Endothelial cell of umbilical vein (primary cell): ENCODE data around the gene WASF3. TPM values are rescaled to one million over a fixed set of nuclear protein-coding genes. Genes with fewer than 3 reads are reported as not detected.

ENCODE experiments used
- BruUV-seq: library from RNA; stranded (reverse); fragments of 400-500 nt; replicated peaks from 2 replicates; lab custom pipeline; 2021; lab: Mats Ljungman, UMichigan
- CTCF ChIA-PET: fragments of 300-600, 350-600 bp; sonication (Branson Sonifier 250); formaldehyde crosslinking; loops from one replicate; lab custom pipeline; 2021; ENCODE audit warnings: antibody characterized with exemption, inconsistent platforms; lab: Charles Lee
- POLR2A ChIA-PET: fragments of 300-600, 350-600 bp; sonication (Branson Sonifier 250); formaldehyde crosslinking; loops from one replicate; lab custom pipeline; 2021; ENCODE audit warnings: antibody characterized with exemption, inconsistent platforms; lab: Charles Lee
- DNase-seq: peaks from one replicate; pipeline ENCODE4 v3.0.0-alpha.2; 2011; ENCODE audit warnings: low read depth, low spot score
- FAIRE-seq: peaks from 2 replicates; lab custom pipeline; 2011; peaks lifted over from hg19 to GRCh38; lab: Jason Lieb, UNC
- H2AFZ ChIP-seq: 2 replicates; pipeline ENCODE4 v1.6.0; 2012; ENCODE audit warnings: low read depth, low read length, control low read depth, inconsistent platforms
- H3K27ac ChIP-seq: 2 replicates; pipeline ENCODE4 v1.5.1; 2011; ENCODE audit warnings: low read depth, mild to moderate bottlenecking, control low read depth, low read length, moderate library complexity; ENCODE audit not compliant: insufficient read depth
- H3K27me3 ChIP-seq, 2 experiments: 2 replicates each; pipeline versions ENCODE4 v1.6.0 to v1.6.1; 2011; ENCODE audit warnings: low read length in 2 of 2, mixed read lengths in 1 of 2; ENCODE audit not compliant: control insufficient read depth in 2 of 2, insufficient read depth in 2 of 2
- H3K36me3 ChIP-seq, 2 experiments: 2 replicates in 1 of 2; 3 replicates in 1 of 2; pipeline ENCODE4 v1.5.1; 2011; ENCODE audit warnings: low read length in 2 of 2, mild to moderate bottlenecking in 1 of 2, moderate library complexity in 1 of 2; ENCODE audit not compliant: control insufficient read depth in 2 of 2, insufficient read depth in 2 of 2; ENCODE audit errors: extremely low read depth in 1 of 2
- H3K4me1 ChIP-seq: 3 replicates; pipeline ENCODE4 v1.5.1; 2011; ENCODE audit warnings: mild to moderate bottlenecking, low read length; ENCODE audit not compliant: control insufficient read depth, insufficient read depth; ENCODE audit errors: extremely low read depth
- H3K4me2 ChIP-seq: 2 replicates; pipeline ENCODE4 v1.6.1; 2011; ENCODE audit warnings: low read length, control low read depth, mixed read lengths; ENCODE audit not compliant: insufficient read depth
- H3K4me3 ChIP-seq, 3 experiments: fragments of 200-600 bp in 1 of 3; sonication (generic), shearing (Covaris generic) in 1 of 3; replicated peaks in 1 of 3; 2 replicates each; pipeline ENCODE4 v1.5.1; 2011 to 2016; ENCODE audit warnings: control low read depth in 3 of 3, low read length in 3 of 3, mild to moderate bottlenecking in 2 of 3, inconsistent platforms in 1 of 3, low read depth in 1 of 3, moderate library complexity in 1 of 3; ENCODE audit not compliant: insufficient read depth in 1 of 3
- H3K79me2 ChIP-seq: 2 replicates; pipeline ENCODE4 v1.6.0; 2012; ENCODE audit warnings: low read length, inconsistent platforms; ENCODE audit not compliant: control insufficient read depth, insufficient read depth
- H3K9ac ChIP-seq: replicated peaks from 2 replicates; pipeline ENCODE3; 2011; ENCODE audit warnings: low read length, control low read depth; ENCODE audit not compliant: insufficient read depth; ENCODE audit errors: extremely low read depth
- H3K9me1 ChIP-seq: replicated peaks from 3 replicates; pipeline ENCODE4 v1.6.0; 2011; ENCODE audit warnings: mild to moderate bottlenecking, low read length; ENCODE audit not compliant: control insufficient read depth, insufficient read depth; ENCODE audit errors: extremely low read depth
- H3K9me3 ChIP-seq: replicated peaks from 2 replicates; pipeline ENCODE4 v1.5.1; 2012; ENCODE audit warnings: low read length, inconsistent platforms; ENCODE audit not compliant: control insufficient read depth, insufficient read depth
- H4K20me1 ChIP-seq: replicated peaks from 2 replicates; pipeline ENCODE3; 2011; ENCODE audit warnings: mild to moderate bottlenecking, low read length; ENCODE audit not compliant: control insufficient read depth, insufficient read depth; ENCODE audit errors: extremely low read depth
- EZH2 ChIP-seq: IDR thresholded peaks from 2 replicates; pipeline ENCODE4 v1.6.1; 2012; ENCODE audit warnings: borderline replicate concordance, low read depth, mild to moderate bottlenecking, moderate library complexity, low read length, inconsistent platforms; ENCODE audit not compliant: severe bottlenecking
- JUN ChIP-seq: IDR thresholded peaks from 2 replicates; pipeline ENCODE4 v1.6.1; 2011; ENCODE audit warnings: borderline replicate concordance, low read depth; ENCODE audit not compliant: insufficient read length, insufficient read depth
- dilution Hi-C: fragments of 300-500 bp; cut with MboI; formaldehyde crosslinking; loops from one replicate; pipeline ENCODE4 v1.15.0; 2019; ENCODE audit warnings: low sequenced_read_pairs; ENCODE audit not compliant: extremely low pct_ligation_motif_present
- intact Hi-C: fragments of 100-400 bp; cut with micrococcal nuclease; formaldehyde crosslinking; loops from one replicate; pipeline ENCODE4 v1.10.0; 2022
- polyA plus RNA-seq, 4 experiments: library from polyadenylated mRNA; depleted of rRNA in 3 of 4; stranded (reverse) in 3 of 4; unstranded in 1 of 4; fragments of >200 nt; gene quantifications; 2 replicates each; pipeline versions ENCODE4 v1.2.1 to v1.2.3, GENCODE V29; 2011 to 2012; ENCODE audit warnings: missing spikeins in 1 of 4
- total RNA-seq: library from RNA; stranded (reverse); gene quantifications from 2 replicates; pipeline ENCODE4 v1.2.3, GENCODE V29; 2021

WASF3 gene
- total and polyA plus RNA-seq, 2 donors (not counting 3 experiments of a cell fraction or from before 2014, with no cell fraction given) = 18.5 to 32.4 TPM

GRCh38 chr13:26509491-26509890, 48.0 kb upstream of the WASF3 start:
- no peak for TF ChIP-seq EZH2

GRCh38 chr13:26513931-26514330, 43.6 kb upstream of the WASF3 start:
- no TSS peak for BruUV-seq
- Histone ChIP-seq H3K27me3 (peaks cover 7 to 9% of the 10 kb centered on the region in 2 experiments), H2AFZ (no peak overlapping the region), H4K20me1 (no peaks in the 10 kb centered on the region), H3K9ac (no peak overlapping the region), H3K9me1 (no peaks in the 10 kb centered on the region), H3K4me1 (no peaks in the 10 kb centered on the region), H3K4me2 (no peak overlapping the region), H3K27ac (no peak overlapping the region), H3K79me2 (no peaks in the 10 kb centered on the region), H3K9me3 (no peaks in the 10 kb centered on the region), H3K4me3 (no peak overlapping the region), H3K36me3 (no peaks in the 10 kb centered on the region)
- dilution Hi-C loops (no loop called here), intact Hi-C loops (no loop called here)
- no peak for DNase-seq
- no peak for TF ChIP-seq JUN
- FAIRE-seq = no peak
- CTCF ChIA-PET = interaction anchor here (1.0 kb wide), 1 partner anchor 185 kb away, joined by 3 read pairs; no protein-coding TSS in a partner anchor
- POLR2A ChIA-PET = no interaction called here

More at GRCh38 chr13:26509491-26509890, 48.0 kb upstream of the WASF3 start:
- Histone ChIP-seq H3K36me3 (no peaks in the 10 kb centered on the region), H3K4me1 (no peaks in the 10 kb centered on the region), H3K9ac (no peak overlapping the region), H4K20me1 (no peaks in the 10 kb centered on the region), H2AFZ (no peak overlapping the region), H3K9me3 (no peaks in the 10 kb centered on the region), H3K27ac (no peak overlapping the region), H3K79me2 (no peaks in the 10 kb centered on the region), H3K4me3 (no peak overlapping the region), H3K27me3 (peaks cover 0 to 2% of the 10 kb centered on the region in 2 experiments), H3K9me1 (no peaks in the 10 kb centered on the region), H3K4me2 (no peak overlapping the region)
- no peak for FAIRE-seq
- ChIA-PET POLR2A (no interaction called here), CTCF (no interaction called here)
- intact Hi-C loops (no loop called here), dilution Hi-C loops (no loop called here)
- no TSS peak for BruUV-seq
- no peak for DNase-seq
